ENCODE results near the gene GET3.

Gene GET3

GRCh38 chr19:12778017-12778904, 41.0 kb downstream of the GET3 start:
- in situ Hi-C loops (cut with HindIII; ENCODE audit: low sequenced_read_pairs), result no loop called here

GRCh38 chr19:12778905-12779161, 41.5 kb downstream of the GET3 start:
- in situ Hi-C loops (cut with HindIII; ENCODE audit: low sequenced_read_pairs), result no loop called here

- in situ Hi-C loops (cut with HindIII; ENCODE audit: low sequenced_read_pairs), result no loop called here
Measured at GRCh38 chr19:12779162-12779993, 42.1 kb downstream of the GET3 start.

- in situ Hi-C loops (cut with HindIII; ENCODE audit: low sequenced_read_pairs), result no loop called here
Measured at GRCh38 chr19:12782174-12782423, 44.8 kb downstream of the GET3 start.

- in situ Hi-C loops (cut with HindIII; ENCODE audit: low sequenced_read_pairs), result no loop called here
Measured at GRCh38 chr19:12782424-12783290, 45.4 kb downstream of the GET3 start.

GRCh38 chr19:12783291-12783848, 46.1 kb downstream of the GET3 start:
- in situ Hi-C loops (cut with HindIII; ENCODE audit: low sequenced_read_pairs), result no loop called here

GRCh38 chr19:12783849-12784393, 46.6 kb downstream of the GET3 start:
- in situ Hi-C loops (cut with HindIII; ENCODE audit: low sequenced_read_pairs), result no loop called here

GRCh38 chr19:12784394-12784870, 47.1 kb downstream of the GET3 start:
- in situ Hi-C loops (cut with HindIII; ENCODE audit: low sequenced_read_pairs), result no loop called here

GRCh38 chr19:12784871-12785430, 47.7 kb downstream of the GET3 start:
- in situ Hi-C loops (cut with HindIII; ENCODE audit: low sequenced_read_pairs), result no loop called here

- in situ Hi-C loops (cut with HindIII; ENCODE audit: low sequenced_read_pairs), result no loop called here
Measured at GRCh38 chr19:12785431-12786031, 48.2 kb downstream of the GET3 start.

- in situ Hi-C loops (cut with HindIII; ENCODE audit: low sequenced_read_pairs), result no loop called here
Measured at GRCh38 chr19:12786141-12786870, 49.0 kb downstream of the GET3 start.

GRCh38 chr19:12786952-12787351, 49.7 kb downstream of the GET3 start:
- in situ Hi-C loops (cut with HindIII; ENCODE audit: low sequenced_read_pairs), result no loop called here

- in situ Hi-C loops (cut with HindIII; ENCODE audit: low sequenced_read_pairs), result no loop called here
Measured at GRCh38 chr19:12787458-12787857, 50.2 kb downstream of the GET3 start.

GRCh38 chr19:12788042-12788681, 50.9 kb downstream of the GET3 start:
- in situ Hi-C loops (cut with HindIII; ENCODE audit: low sequenced_read_pairs), result no loop called here

- in situ Hi-C loops (cut with HindIII; ENCODE audit: low sequenced_read_pairs), result no loop called here
Measured at GRCh38 chr19:12788682-12789097, 51.4 kb downstream of the GET3 start.

GRCh38 chr19:12789098-12789903, 52.0 kb downstream of the GET3 start:
- in situ Hi-C loops (cut with HindIII; ENCODE audit: low sequenced_read_pairs), result no loop called here

GRCh38 chr19:12789904-12790619, 52.8 kb downstream of the GET3 start:
- in situ Hi-C loops (cut with HindIII; ENCODE audit: low sequenced_read_pairs), result no loop called here
